Panc1 (cell line): ENCODE data around the gene C5orf58. TPM values are rescaled to one million over a fixed set of nuclear protein-coding genes. Genes with fewer than 3 reads are reported as not detected.

Source experiments
- ATAC-seq: fragments of 200-7000 bp; cut with Tn5 transposase; 2 replicates; pipeline ENCODE4 v1.9.1; 2020; ENCODE audit warnings: mild to moderate bottlenecking, moderate library complexity
- BruUV-seq: library from RNA; stranded (reverse); fragments of 400-500 nt; replicated peaks from 2 replicates; lab custom pipeline; 2021; lab: Mats Ljungman, UMichigan
- CTCF ChIA-PET: fragments of 300-600 bp; sonication (Branson Sonifier 250); formaldehyde crosslinking; loops from one replicate; lab custom pipeline; 2022; ENCODE audit warnings: antibody characterized with exemption; lab: Charles Lee
- POLR2A ChIA-PET: fragments of 300-600 bp; sonication (Branson Sonifier 250); formaldehyde crosslinking; loops from one replicate; lab custom pipeline; 2022; ENCODE audit warnings: antibody characterized with exemption; lab: Charles Lee
- DNase-seq: peaks from one replicate; pipeline ENCODE4 v3.0.0-alpha.2; 2010; ENCODE audit warnings: low read depth, low spot score
- H3K27ac ChIP-seq: 2 replicates; pipeline ENCODE4 v1.5.1; 2011; ENCODE audit warnings: mild to moderate bottlenecking, low read length, inconsistent platforms
- H3K27me3 ChIP-seq: fragments of 200-500 bp; sonication (Bioruptor generic); 2 replicates; pipeline ENCODE4 v1.6.0; 2014; ENCODE audit warnings: low read length, inconsistent platforms; ENCODE audit not compliant: control insufficient read depth, insufficient read depth
- H3K36me3 ChIP-seq: fragments of 200-500 bp; sonication (Bioruptor generic); 2 replicates; pipeline ENCODE4 v1.5.1; 2014; ENCODE audit warnings: inconsistent platforms, mild to moderate bottlenecking, low read length, moderate library complexity; ENCODE audit not compliant: control insufficient read depth, insufficient read depth
- H3K4me1 ChIP-seq: 2 replicates; pipeline ENCODE4 v1.5.1; 2011; ENCODE audit warnings: inconsistent platforms, mild to moderate bottlenecking, low read length, moderate library complexity; ENCODE audit not compliant: control insufficient read depth, insufficient read depth
- H3K4me3 ChIP-seq, 2 experiments: 2 replicates each; pipeline ENCODE4 v1.5.1; 2011 to 2012; ENCODE audit warnings: low read depth in 2 of 2, low read length in 2 of 2, mild to moderate bottlenecking in 2 of 2, inconsistent platforms in 1 of 2, moderate library complexity in 1 of 2
- H3K9me3 ChIP-seq: fragments of 200-500 bp; sonication (Bioruptor generic); 2 replicates; pipeline ENCODE4 v1.5.1; 2014; ENCODE audit warnings: low read depth, mild to moderate bottlenecking, inconsistent platforms, low read length, moderate library complexity; ENCODE audit not compliant: control insufficient read depth, insufficient read depth
- CTCF ChIP-seq: fragments of 450-650 bp; IDR thresholded peaks from 2 replicates; pipeline ENCODE4 v1.5.1; 2017; ENCODE audit warnings: mild to moderate bottlenecking
- POLR2AphosphoS5 ChIP-seq: IDR thresholded peaks from 2 replicates; pipeline ENCODE4 v1.6.1; 2012; ENCODE audit warnings: mild to moderate bottlenecking, low read depth, low read length, moderate library complexity
- REST ChIP-seq, 2 experiments: IDR thresholded peaks; 2 replicates each; pipeline ENCODE4 v1.6.1; 2011 to 2012; ENCODE audit warnings: low read depth in 2 of 2, control low read depth in 1 of 2, low read length in 1 of 2, mild to moderate bottlenecking in 1 of 2, moderate library complexity in 1 of 2; ENCODE audit not compliant: insufficient read depth in 1 of 2
- SIN3A ChIP-seq: IDR thresholded peaks from 2 replicates; pipeline ENCODE4 v1.6.1; 2012; ENCODE audit warnings: low read depth, mild to moderate bottlenecking, low read length, moderate library complexity, borderline replicate concordance; ENCODE audit not compliant: insufficient read depth
- TCF7L2 ChIP-seq: IDR thresholded peaks from 2 replicates; pipeline ENCODE4 v1.6.1; 2011; ENCODE audit warnings: mild to moderate bottlenecking, low read depth, low read length, inconsistent platforms
- in situ Hi-C: cut with HindIII; loops from 2 replicates; pipeline ENCODE4 v1.10.0; 2016; ENCODE audit warnings: low sequenced_read_pairs, low pct_unique_long_range_greater_than_20kb
- intact Hi-C: fragments of 100-400 bp; cut with micrococcal nuclease; formaldehyde crosslinking; loops from one replicate; pipeline ENCODE4 v1.10.0; 2022; ENCODE audit not compliant: unreplicated experiment
- total RNA-seq: library from RNA; stranded (reverse); gene quantifications from one replicate; pipeline ENCODE4 v1.2.1, GENCODE V29; 2021; ENCODE audit not compliant: unreplicated experiment

The C5orf58 gene
- total RNA-seq, 1 experiment from 2014 or later: 0.15 TPM

- BruUV-seq: no TSS peak
- DNase-seq (no peak), ATAC-seq (no peak)
- Histone ChIP-seq H3K27ac (no peak overlapping the region), H3K9me3 (no peaks in the 10 kb centered on the region), H3K4me3 (no peak overlapping the region), H3K27me3 (peaks cover 10% of the 10 kb centered on the region; the same call in 1 of the 2 replicates), H3K36me3 (no peaks in the 10 kb centered on the region), H3K4me1 (no peaks in the 10 kb centered on the region)
- POLR2A ChIA-PET: no interaction called here
- in situ Hi-C loops: no loop called here
- CTCF ChIA-PET: no interaction called here
- TF ChIP-seq TCF7L2 (no peak), CTCF (no peak), REST (IDR thresholded peaks at IDR 0.05; ENCODE audit: insufficient read depth in 1 of 2, low read depth in 2 of 2, low read length in 1 of 2) (no peak), POLR2AphosphoS5 (no peak), SIN3A (no peak)
- intact Hi-C loops: no loop called here
Observed at GRCh38 chr5:170284231-170284630, 51.4 kb downstream of the C5orf58 start.

GRCh38 chr5:170285181-170285580, 52.4 kb downstream of the C5orf58 start:
- intact Hi-C loops (no loop called here), in situ Hi-C loops (no loop called here)
- TF ChIP-seq CTCF: no peak
- no peak for TF ChIP-seq TCF7L2
- TF ChIP-seq SIN3A: no peak
- no peak for TF ChIP-seq REST (IDR thresholded peaks at IDR 0.05; ENCODE audit: insufficient read depth in 1 of 2, low read depth in 2 of 2, low read length in 1 of 2)
- TF ChIP-seq POLR2AphosphoS5: no peak
- Histone ChIP-seq H3K9me3 (no peaks in the 10 kb centered on the region), H3K4me3 (no peak overlapping the region), H3K27me3 (peaks cover 10% of the 10 kb centered on the region; the same call in 1 of the 2 replicates), H3K27ac (no peak overlapping the region), H3K36me3 (no peaks in the 10 kb centered on the region), H3K4me1 (no peaks in the 10 kb centered on the region)
- no TSS peak for BruUV-seq
- ChIA-PET CTCF (no interaction called here), POLR2A (no interaction called here)
- DNase-seq (no peak), ATAC-seq (no peak)
